ENCODE measurements around the gene ZNF611.
"Not testable (repeated sequence)": the region's sequence is repeated elsewhere in the genome, so short reads cannot be mapped to it uniquely, and the experiment has no call there.

ZNF611 gene

DNA sequence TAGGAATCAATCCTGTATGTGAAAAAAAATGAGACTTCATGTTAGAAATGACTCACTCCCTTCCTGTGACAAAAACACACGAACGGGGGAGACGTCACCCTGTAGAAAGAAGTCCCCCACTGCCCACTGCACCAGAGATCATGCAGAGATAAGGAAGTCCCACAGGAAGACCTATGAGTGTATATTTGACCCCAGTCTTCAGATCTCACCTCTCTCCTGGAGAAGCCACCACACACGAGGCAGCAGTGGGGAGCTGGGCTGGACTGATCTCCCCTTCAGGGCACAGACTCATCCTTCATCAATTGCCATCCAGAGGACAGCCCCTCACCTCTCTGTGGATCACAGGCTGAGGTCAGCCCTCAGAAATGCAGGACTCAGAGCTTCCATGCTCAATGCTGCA lies 18.9 kb downstream of the ZNF611 start:
- DNase-seq (ENCODE audit: low spot score) = not testable (repeated sequence)

- not testable (repeated sequence) for DNase-seq (ENCODE audit: low spot score)
Observed at GRCh38 chr19:52715330-52715729, 19.5 kb downstream of the ZNF611 start.

GRCh38 chr19:52713051-52713450 lies 21.8 kb downstream of the ZNF611 start:
- not testable (repeated sequence) for DNase-seq (ENCODE audit: low spot score)

- not testable (repeated sequence) for DNase-seq (ENCODE audit: low spot score)
Observed at GRCh38 chr19:52711661-52712060, 23.2 kb downstream of the ZNF611 start.

- no peak for DNase-seq (ENCODE audit: low spot score)
Observed at GRCh38 chr19:52710538-52710937, 24.3 kb downstream of the ZNF611 start.

DNA sequence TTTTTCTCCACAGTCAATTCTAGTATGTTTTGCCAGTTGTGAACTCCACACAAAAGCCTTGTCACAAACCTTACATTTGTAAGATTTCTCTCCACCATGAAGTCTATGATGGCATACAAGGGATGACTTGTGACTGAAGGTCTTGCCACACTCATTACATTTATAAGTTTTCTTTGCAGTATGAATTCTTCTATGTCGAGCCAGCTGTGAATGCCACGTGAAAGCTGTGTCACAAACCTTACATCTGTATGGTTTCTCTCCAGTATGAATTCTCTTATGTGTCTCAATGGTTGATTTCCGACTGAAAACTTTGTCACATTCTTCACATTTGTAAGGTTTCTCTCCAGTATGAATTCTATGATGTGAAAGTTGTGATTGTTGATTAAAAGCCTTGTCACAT lies 29.2 kb downstream of the ZNF611 start:
- DNase-seq (ENCODE audit: low spot score) = not testable (repeated sequence)

DNA sequence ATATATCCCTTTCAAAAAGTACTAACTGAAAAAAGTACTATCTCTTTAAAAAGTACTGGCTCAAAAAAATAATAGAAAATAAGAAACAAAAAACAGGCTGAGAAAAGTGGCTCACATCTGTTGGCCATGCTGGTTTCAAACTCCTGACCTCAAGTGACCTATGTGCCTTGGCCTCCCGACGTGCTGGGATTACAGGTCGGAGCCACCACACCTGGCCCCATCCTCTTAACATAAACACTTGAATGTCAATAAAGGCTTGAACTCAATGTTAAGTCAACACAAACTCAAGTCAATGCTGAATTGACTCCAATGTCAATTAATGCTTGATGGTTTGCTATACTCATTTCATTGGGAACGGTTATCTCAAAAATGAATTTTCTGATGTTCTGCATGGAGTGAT lies 30.9 kb downstream of the ZNF611 start:
- no peak for DNase-seq (ENCODE audit: low spot score)

DNA sequence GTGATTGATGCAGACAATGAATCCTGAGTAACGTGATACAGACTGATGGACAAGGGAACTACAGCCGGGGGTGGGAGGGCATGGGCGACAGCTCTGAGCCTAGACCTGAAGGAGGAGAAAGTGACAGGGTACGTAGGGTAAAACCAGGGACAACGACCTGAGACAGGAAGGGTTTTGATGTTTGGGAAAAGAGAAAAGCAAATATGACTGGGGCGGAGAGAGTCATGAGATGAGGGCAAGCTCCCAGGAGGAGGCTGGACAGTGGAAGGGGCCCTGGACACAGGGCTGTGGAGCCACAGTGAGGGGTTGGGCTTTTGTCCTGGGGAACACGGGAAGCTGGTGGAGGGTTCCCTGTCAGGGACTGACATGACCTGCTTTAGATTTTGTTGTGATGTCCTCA lies 34.2 kb downstream of the ZNF611 start:
- DNase-seq (ENCODE audit: low spot score) = no peak

DNA sequence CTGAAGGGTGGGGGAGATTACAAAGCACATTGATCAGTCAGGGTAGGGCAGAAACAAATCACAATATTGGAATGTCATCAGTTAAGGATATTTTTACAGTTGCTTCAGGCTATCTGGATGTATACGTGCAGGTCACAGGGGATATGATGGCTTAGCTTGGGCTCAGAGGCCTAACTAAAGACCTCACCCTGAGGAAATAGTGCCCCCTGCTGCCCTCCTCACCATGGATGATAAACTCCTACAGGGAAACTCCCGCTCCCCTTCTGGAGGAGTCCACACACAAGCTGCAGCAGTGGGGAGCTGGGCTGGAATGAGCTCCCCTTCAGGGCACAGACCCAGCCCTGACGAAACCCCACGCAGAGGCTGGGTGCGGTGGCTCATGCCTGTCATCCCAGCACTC lies 35.3 kb downstream of the ZNF611 start:
- DNase-seq (ENCODE audit: low spot score) = not testable (repeated sequence)

- no peak for DNase-seq (ENCODE audit: low spot score)
Observed at GRCh38 chr19:52695996-52696395, 38.8 kb downstream of the ZNF611 start.

DNA sequence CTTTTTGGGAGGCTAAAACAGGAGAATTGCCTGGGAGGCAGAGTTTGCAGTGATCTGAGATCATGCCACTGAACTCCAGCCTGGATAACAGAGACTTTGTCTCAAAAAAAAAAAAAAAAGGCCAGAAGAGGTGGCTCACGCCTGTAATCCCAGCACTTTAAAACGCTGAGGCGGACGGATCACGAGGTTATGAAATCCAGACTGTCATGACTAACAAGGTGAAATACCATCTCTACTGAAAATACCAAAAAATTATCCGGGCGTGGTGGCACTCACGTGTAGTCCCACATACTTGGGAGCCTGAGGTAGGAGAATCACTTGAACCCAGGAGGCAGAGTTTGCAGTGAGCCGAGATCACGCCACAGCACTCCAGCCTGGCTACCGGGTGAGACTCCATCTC lies 39.9 kb downstream of the ZNF611 start:
- DNase-seq (ENCODE audit: low spot score) = no peak

DNA sequence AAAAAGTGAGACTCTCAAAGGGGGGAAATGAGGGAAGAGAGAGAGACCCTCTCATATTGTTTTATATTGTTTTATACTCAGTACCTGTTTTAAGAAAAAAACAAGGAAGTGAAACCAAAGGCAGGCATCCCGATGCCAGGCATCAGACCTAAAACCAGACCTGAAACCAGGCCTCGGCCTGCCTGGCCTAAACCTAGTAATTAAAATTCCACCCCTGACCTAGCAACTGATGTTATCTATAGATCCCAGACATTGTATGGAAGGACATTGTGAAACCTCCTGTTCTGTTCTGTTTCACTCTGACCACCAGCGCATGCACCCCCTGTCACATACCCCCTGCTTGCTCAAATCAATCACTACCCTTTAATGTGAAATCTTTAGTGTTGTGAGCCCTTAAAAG lies 40.6 kb downstream of the ZNF611 start:
- not testable (repeated sequence) for DNase-seq (ENCODE audit: low spot score)

GRCh38 chr19:52692431-52693008 lies 42.3 kb downstream of the ZNF611 start:
- DNase-seq (ENCODE audit: low spot score) = no peak

- DNase-seq (ENCODE audit: low spot score) = no peak
Observed at GRCh38 chr19:52691737-52692136, 43.1 kb downstream of the ZNF611 start.

DNA sequence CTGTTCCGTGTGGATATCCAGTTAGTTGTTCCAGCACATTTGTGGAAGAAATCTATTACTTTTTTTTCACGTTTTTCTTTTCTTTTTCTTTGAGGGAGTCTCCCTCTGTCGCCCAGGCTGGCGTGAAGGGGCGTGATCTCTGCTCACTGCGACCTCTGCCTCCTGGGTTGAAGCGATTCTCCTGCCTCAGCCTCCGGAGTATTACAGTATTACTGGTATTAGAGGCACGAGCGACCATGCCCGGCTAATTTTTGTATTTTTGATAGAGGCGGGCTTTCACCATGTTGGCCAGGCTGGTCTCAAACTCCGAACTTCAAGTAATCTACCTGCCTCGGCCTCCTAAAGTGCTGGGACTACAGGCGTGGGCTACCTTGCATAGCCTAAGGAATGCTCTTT lies 43.6 kb downstream of the ZNF611 start:
- DNase-seq (ENCODE audit: low spot score) = no peak

GRCh38 chr19:52690369-52691214 lies 44.3 kb downstream of the ZNF611 start:
- DNase-seq (ENCODE audit: low spot score) = peak; percentile 78

GRCh38 chr19:52689843-52690368 lies 44.9 kb downstream of the ZNF611 start:
- no peak for DNase-seq (ENCODE audit: low spot score)

GRCh38 chr19:52688925-52689796 lies 45.7 kb downstream of the ZNF611 start:
- not testable (repeated sequence) for DNase-seq (ENCODE audit: low spot score)

GRCh38 chr19:52688335-52688734 lies 46.5 kb downstream of the ZNF611 start:
- DNase-seq (ENCODE audit: low spot score) = no peak

- DNase-seq (ENCODE audit: low spot score) = no peak
Observed at GRCh38 chr19:52687684-52688083, 47.2 kb downstream of the ZNF611 start.

DNA sequence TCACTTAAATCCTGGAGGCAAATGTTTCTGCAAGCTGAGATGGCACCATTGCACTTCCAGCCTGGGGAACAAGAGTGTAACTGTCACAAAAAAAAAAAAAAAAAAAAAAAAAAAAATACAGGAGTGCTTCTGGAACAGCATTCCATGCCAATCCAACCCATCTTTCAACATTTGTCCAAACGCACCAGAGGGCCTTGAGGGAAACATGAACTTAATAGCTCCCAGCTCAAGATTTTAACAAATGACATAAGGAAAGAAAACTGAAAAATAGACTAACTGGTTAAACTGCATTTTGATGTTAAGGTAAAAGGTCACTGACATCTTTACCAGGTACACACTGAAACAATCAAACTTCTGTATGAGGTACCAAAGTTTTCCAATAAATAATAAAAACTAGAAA lies 49.0 kb downstream of the ZNF611 start:
- DNase-seq (ENCODE audit: low spot score) = no peak

- not testable (repeated sequence) for DNase-seq (ENCODE audit: low spot score)
Observed at GRCh38 chr19:52681216-52681615, 53.6 kb downstream of the ZNF611 start.

Data from hematopoietic multipotent progenitor cell treated with erythropoietin and hydrocortisone succinate and interleukin-3 and kit ligand, for 17 days (in vitro differentiated cells).